ENCODE results near the gene OR10H1. TPM values are rescaled to one million over a fixed set of nuclear protein-coding genes. Genes with fewer than 3 reads are reported as not detected.
"Not testable (repeated sequence)": the region's sequence is repeated elsewhere in the genome, so short reads cannot be mapped to it uniquely, and the experiment has no call there.

The OR10H1 gene
- total RNA-seq, 2 experiments from 2014 or later = not detected

- POLR2A ChIA-PET = no interaction called here
- no peak overlapping the region for H3K27ac Mint-ChIP-seq
- H3K27me3 Mint-ChIP-seq = peaks cover 14% of the 10 kb centered on the region
- peaks cover 1% of the 10 kb centered on the region for H3K4me1 Mint-ChIP-seq
- H3K36me3 Mint-ChIP-seq = no peaks in the 10 kb centered on the region
- DNase-seq (no peak), ATAC-seq (ENCODE audit: low read depth) (no peak)
- H3K4me3 Mint-ChIP-seq = no peak overlapping the region
- H3K9me3 Mint-ChIP-seq = peaks cover 3% of the 10 kb centered on the region
Measured at GRCh38 chr19:15812060-15812722, 3.3 kb downstream of the OR10H1 start.

- Mint-ChIP-seq H3K4me3 (no peak overlapping the region), H3K27me3 (peaks cover 14% of the 10 kb centered on the region), H3K27ac (no peak overlapping the region), H3K36me3 (no peaks in the 10 kb centered on the region), H3K9me3 (peaks cover 3% of the 10 kb centered on the region), H3K4me1 (peaks cover 1% of the 10 kb centered on the region)
- ATAC-seq (ENCODE audit: low read depth) = no peak
- POLR2A ChIA-PET = no interaction called here
- no peak for DNase-seq
Measured at GRCh38 chr19:15811476-15811875, 4.0 kb downstream of the OR10H1 start.

DNA sequence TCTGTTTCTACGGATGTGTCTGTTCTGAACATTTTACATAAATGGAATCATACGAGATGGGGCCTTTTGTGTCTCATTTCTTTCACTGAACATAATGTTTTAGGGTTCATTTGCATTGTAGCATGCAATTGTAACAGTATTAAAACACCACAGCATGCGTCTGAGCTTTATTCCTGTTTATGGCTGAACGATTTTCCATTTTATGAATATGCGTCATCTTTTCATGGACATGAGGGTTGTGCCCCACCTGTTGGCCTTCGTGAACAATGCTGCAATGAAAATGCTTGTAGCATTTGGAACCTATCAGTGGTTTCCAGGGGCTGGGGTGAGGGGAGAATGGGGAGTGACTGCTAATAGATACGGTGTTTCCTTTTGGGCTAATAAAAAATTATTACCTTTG, 5.1 kb downstream of the OR10H1 start:
- Mint-ChIP-seq H3K9me3 (peaks cover 3% of the 10 kb centered on the region), H3K27ac (no peak overlapping the region), H3K4me1 (peaks cover 1% of the 10 kb centered on the region), H3K27me3 (peaks cover 14% of the 10 kb centered on the region), H3K36me3 (no peaks in the 10 kb centered on the region), H3K4me3 (no peak overlapping the region)
- DNase-seq (no peak), ATAC-seq (ENCODE audit: low read depth) (no peak)
- POLR2A ChIA-PET = no interaction called here

DNA sequence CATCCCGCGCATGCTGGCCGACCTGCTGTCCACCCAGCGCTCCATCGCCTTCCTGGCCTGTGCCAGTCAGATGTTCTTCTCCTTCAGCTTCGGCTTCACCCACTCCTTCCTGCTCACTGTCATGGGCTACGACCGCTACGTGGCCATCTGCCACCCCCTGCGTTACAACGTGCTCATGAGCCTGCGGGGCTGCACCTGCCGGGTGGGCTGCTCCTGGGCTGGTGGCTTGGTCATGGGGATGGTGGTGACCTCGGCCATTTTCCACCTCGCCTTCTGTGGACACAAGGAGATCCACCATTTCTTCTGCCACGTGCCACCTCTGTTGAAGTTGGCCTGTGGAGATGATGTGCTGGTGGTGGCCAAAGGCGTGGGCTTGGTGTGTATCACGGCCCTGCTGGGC, 21.2 kb downstream of the OR10H1 start:
- H3K27me3 Mint-ChIP-seq; ATAC-seq (ENCODE audit: low read depth); DNase-seq; H3K4me3 Mint-ChIP-seq; POLR2A ChIA-PET; H3K4me1 Mint-ChIP-seq; H3K36me3 Mint-ChIP-seq; H3K9me3 Mint-ChIP-seq; H3K27ac Mint-ChIP-seq: not testable (repeated sequence)

DNA sequence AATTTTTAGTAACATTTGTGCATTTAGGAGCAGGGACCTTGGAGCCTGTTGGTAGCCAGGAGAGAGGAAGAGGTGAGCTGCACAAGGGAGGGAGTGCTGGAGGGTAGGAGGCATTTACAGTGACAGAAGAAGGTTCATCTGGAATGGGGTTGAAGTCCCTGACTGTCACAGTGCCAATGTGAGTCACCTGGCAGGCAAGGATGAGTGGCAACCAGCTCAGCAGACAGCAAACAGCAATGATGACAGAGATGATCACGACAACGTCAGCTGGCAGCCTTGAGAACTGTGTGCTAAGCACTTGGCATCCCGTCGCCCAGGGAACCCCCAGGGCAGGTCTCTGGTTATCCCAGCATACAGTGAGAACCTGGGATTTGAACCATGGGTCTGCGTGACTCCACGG, 25.4 kb downstream of the OR10H1 start:
- H3K27ac Mint-ChIP-seq = no peak overlapping the region
- H3K27me3 Mint-ChIP-seq = peaks cover 8% of the 10 kb centered on the region
- DNase-seq (no peak), ATAC-seq (ENCODE audit: low read depth) (no peak)
- H3K4me3 Mint-ChIP-seq = no peak overlapping the region
- no peaks in the 10 kb centered on the region for H3K4me1 Mint-ChIP-seq
- H3K36me3 Mint-ChIP-seq = no peaks in the 10 kb centered on the region
- H3K9me3 Mint-ChIP-seq = no peaks in the 10 kb centered on the region
- POLR2A ChIA-PET = no interaction called here

GRCh38 chr19:15788594-15789270, 26.7 kb downstream of the OR10H1 start:
- ATAC-seq (ENCODE audit: low read depth) (no peak), DNase-seq (no peak)
- no peak overlapping the region for H3K27ac Mint-ChIP-seq
- POLR2A ChIA-PET = no interaction called here
- no peaks in the 10 kb centered on the region for H3K36me3 Mint-ChIP-seq
- no peaks in the 10 kb centered on the region for H3K9me3 Mint-ChIP-seq
- H3K27me3 Mint-ChIP-seq = peaks cover 8% of the 10 kb centered on the region
- no peaks in the 10 kb centered on the region for H3K4me1 Mint-ChIP-seq
- H3K4me3 Mint-ChIP-seq = no peak overlapping the region

- no peak within 1 kb of the TSS for H3K27ac Mint-ChIP-seq
- no peak within 1 kb of the TSS for H3K4me3 Mint-ChIP-seq
- no peaks in the 10 kb centered on the region for H3K9me3 Mint-ChIP-seq
- peaks cover 8% of the 10 kb centered on the region for H3K27me3 Mint-ChIP-seq
- ATAC-seq (ENCODE audit: low read depth) (no peak), DNase-seq (no peak)
- H3K36me3 Mint-ChIP-seq = no peaks in the 10 kb centered on the region
- POLR2A ChIA-PET = no interaction called here
- H3K4me1 Mint-ChIP-seq = no peaks in the 10 kb centered on the region
Measured at GRCh38 chr19:15787611-15788155, 27.8 kb downstream of the OR10H1 start, which contains the start of gene OR10H5. Gene OR10H5, plus strand, starts transcription at chr19:15787661. Its CDS starts 6,388 bp downstream, at chr19:15794049.

DNA sequence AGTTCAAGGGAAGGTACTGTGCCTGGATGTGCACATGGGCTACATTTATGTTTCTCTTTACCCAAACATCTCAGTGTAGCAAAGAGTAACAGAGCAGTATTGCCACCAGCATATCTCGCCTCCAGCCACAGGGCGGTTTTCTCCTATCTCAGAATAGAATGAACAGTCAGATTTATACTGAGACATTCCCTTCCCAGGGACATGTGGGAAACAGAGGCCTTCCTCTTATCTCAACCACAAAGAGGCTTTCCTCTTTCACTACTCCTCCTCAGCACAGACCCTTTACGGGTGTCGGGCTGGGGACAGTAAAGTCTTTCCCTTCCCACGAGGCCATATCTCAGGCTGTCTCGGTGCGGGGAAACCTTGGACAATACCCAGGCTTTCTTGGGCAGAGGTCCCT, 32.6 kb downstream of the OR10H1 start:
- H3K36me3 Mint-ChIP-seq; H3K27ac Mint-ChIP-seq; ATAC-seq (ENCODE audit: low read depth); H3K9me3 Mint-ChIP-seq; H3K4me3 Mint-ChIP-seq; H3K4me1 Mint-ChIP-seq; DNase-seq; H3K27me3 Mint-ChIP-seq; POLR2A ChIA-PET: not testable (repeated sequence)

GRCh38 chr19:15782211-15782610, 33.3 kb downstream of the OR10H1 start:
- DNase-seq (no peak), ATAC-seq (ENCODE audit: low read depth) (no peak)
- no peaks in the 10 kb centered on the region for H3K36me3 Mint-ChIP-seq
- no peaks in the 10 kb centered on the region for H3K9me3 Mint-ChIP-seq
- peaks cover 5% of the 10 kb centered on the region for H3K27me3 Mint-ChIP-seq
- H3K4me3 Mint-ChIP-seq = no peak overlapping the region
- POLR2A ChIA-PET = no interaction called here
- H3K4me1 Mint-ChIP-seq = no peaks in the 10 kb centered on the region
- H3K27ac Mint-ChIP-seq = no peak overlapping the region

DNA sequence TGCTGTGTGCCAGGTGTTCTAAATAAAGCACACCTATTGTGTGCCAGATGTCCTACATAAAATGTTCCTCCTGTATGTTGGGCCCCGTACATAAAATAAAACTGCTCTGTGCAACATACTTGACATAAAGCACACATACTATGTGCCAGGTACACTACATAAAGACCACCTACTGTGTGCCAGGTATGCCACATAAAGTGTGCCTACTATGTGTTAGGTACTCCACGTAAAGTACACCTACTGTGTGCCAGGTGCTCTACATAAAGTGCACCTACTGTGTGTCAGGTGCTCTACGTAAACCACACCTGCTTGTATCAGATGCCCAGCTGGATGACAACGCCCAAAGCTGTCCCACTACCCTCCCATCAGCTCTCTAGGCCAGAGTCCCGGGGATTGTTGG, 33.8 kb downstream of the OR10H1 start:
- ATAC-seq (ENCODE audit: low read depth) (no peak), DNase-seq (no peak)
- POLR2A ChIA-PET = no interaction called here
- Mint-ChIP-seq H3K9me3 (no peaks in the 10 kb centered on the region), H3K27ac (no peak overlapping the region), H3K36me3 (no peaks in the 10 kb centered on the region), H3K4me3 (no peak overlapping the region), H3K4me1 (no peaks in the 10 kb centered on the region), H3K27me3 (peaks cover 5% of the 10 kb centered on the region)

GRCh38 chr19:15780610-15781418, 34.6 kb downstream of the OR10H1 start:
- Mint-ChIP-seq H3K4me1 (no peaks in the 10 kb centered on the region), H3K36me3 (no peaks in the 10 kb centered on the region), H3K4me3 (no peak overlapping the region), H3K27ac (no peak overlapping the region), H3K27me3 (peaks cover 2% of the 10 kb centered on the region), H3K9me3 (no peaks in the 10 kb centered on the region)
- ATAC-seq (ENCODE audit: low read depth) (no peak), DNase-seq (no peak)
- POLR2A ChIA-PET = no interaction called here

- no peak overlapping the region for H3K4me3 Mint-ChIP-seq
- no peaks in the 10 kb centered on the region for H3K4me1 Mint-ChIP-seq
- no peak for ATAC-seq (ENCODE audit: low read depth)
- H3K27ac Mint-ChIP-seq = no peak overlapping the region
- peaks cover 2% of the 10 kb centered on the region for H3K27me3 Mint-ChIP-seq
- H3K36me3 Mint-ChIP-seq = no peaks in the 10 kb centered on the region
- no peaks in the 10 kb centered on the region for H3K9me3 Mint-ChIP-seq
- POLR2A ChIA-PET = no interaction called here
- DNase-seq = no peak
Measured at GRCh38 chr19:15779756-15780476, 35.5 kb downstream of the OR10H1 start.
